Liver (tissue), 3 donors: Measurements from ENCODE around the gene CUL1.

Source experiments
- JUND ChIP-seq, 2 donors: IDR thresholded peaks; 2 replicates each; pipeline ENCODE4 v1.6.1; 2016; ENCODE audit warnings: antibody characterized with exemption in 2 of 2
- NR2F2 ChIP-seq: IDR thresholded peaks from 2 replicates; pipeline ENCODE4 v1.6.1; 2016; ENCODE audit warnings: antibody characterized with exemption
- RAD21 ChIP-seq, 2 donors: IDR thresholded peaks; 2 replicates each; pipeline ENCODE4 v1.6.1; 2016; ENCODE audit warnings: antibody characterized with exemption in 2 of 2, mild to moderate bottlenecking in 2 of 2
- SP1 ChIP-seq: IDR thresholded peaks from 2 replicates; pipeline ENCODE4 v1.6.1; 2018; ENCODE audit warnings: antibody characterized with exemption, mild to moderate bottlenecking
- TAF1 ChIP-seq: conservative IDR thresholded peaks from 2 replicates; pipeline ENCODE4 v1.6.1; 2016; ENCODE audit warnings: antibody characterized with exemption, mild to moderate bottlenecking
- TF ChIP-seq, protein P1 (sequence below): IDR thresholded peaks from 2 replicates; pipeline ENCODE4 v1.6.1; 2016; ENCODE audit warnings: antibody characterized with exemption
- TF ChIP-seq, protein P2 (sequence below): fragments of 150-350 bp; IDR thresholded peaks from 2 replicates; pipeline ENCODE4 v1.5.1; 2017; ENCODE audit warnings: improper control_type of control experiment, low read depth, low read length; ENCODE audit not compliant: missing input control
- TF ChIP-seq, protein P3 (sequence below): IDR thresholded peaks from 2 replicates; pipeline ENCODE4 v1.6.1; 2016; ENCODE audit warnings: antibody characterized with exemption
- TF ChIP-seq, protein P4 (sequence below): IDR thresholded peaks from 2 replicates; pipeline ENCODE4 v1.6.1; 2016; ENCODE audit warnings: antibody characterized with exemption
- donor health status: healthy.
- donor health status: healthy.

DNA sequence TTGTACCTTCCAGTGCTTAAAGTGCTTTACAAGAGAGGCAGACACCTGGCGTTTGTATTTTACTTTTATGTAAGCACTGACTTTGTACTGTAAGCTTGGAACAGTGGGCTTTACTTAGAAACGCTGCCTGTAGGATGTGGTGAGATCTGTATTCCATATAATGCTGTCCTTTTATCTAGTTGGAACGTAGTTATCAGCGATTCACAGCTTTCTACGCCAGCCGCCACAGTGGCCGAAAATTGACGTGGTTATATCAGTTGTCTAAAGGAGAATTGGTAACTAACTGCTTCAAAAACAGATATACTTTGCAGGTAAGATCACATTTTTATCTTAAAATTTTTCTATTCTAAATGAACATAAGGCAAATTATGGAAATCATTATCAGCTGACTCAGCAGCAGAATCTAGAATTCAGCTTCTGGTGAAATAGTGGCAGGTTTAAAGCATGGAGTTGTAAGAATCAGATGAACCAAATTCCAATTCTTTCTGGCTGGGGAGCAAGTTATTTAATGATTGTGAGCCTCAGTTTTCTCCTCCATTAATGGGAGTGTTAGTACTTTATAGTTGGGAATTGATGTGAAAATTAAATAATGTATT lies 91.5 kb downstream of the CUL1 start:
- TF ChIP-seq, protein P1, sequence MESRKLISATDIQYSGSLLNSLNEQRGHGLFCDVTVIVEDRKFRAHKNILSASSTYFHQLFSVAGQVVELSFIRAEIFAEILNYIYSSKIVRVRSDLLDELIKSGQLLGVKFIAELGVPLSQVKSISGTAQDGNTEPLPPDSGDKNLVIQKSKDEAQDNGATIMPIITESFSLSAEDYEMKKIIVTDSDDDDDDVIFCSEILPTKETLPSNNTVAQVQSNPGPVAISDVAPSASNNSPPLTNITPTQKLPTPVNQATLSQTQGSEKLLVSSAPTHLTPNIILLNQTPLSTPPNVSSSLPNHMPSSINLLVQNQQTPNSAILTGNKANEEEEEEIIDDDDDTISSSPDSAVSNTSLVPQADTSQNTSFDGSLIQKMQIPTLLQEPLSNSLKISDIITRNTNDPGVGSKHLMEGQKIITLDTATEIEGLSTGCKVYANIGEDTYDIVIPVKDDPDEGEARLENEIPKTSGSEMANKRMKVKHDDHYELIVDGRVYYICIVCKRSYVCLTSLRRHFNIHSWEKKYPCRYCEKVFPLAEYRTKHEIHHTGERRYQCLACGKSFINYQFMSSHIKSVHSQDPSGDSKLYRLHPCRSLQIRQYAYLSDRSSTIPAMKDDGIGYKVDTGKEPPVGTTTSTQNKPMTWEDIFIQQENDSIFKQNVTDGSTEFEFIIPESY: no peak
- TF ChIP-seq, protein P2, sequence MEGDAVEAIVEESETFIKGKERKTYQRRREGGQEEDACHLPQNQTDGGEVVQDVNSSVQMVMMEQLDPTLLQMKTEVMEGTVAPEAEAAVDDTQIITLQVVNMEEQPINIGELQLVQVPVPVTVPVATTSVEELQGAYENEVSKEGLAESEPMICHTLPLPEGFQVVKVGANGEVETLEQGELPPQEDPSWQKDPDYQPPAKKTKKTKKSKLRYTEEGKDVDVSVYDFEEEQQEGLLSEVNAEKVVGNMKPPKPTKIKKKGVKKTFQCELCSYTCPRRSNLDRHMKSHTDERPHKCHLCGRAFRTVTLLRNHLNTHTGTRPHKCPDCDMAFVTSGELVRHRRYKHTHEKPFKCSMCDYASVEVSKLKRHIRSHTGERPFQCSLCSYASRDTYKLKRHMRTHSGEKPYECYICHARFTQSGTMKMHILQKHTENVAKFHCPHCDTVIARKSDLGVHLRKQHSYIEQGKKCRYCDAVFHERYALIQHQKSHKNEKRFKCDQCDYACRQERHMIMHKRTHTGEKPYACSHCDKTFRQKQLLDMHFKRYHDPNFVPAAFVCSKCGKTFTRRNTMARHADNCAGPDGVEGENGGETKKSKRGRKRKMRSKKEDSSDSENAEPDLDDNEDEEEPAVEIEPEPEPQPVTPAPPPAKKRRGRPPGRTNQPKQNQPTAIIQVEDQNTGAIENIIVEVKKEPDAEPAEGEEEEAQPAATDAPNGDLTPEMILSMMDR: no peak
- TF ChIP-seq, protein P3, sequence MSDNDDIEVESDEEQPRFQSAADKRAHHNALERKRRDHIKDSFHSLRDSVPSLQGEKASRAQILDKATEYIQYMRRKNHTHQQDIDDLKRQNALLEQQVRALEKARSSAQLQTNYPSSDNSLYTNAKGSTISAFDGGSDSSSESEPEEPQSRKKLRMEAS: no peak
- TF ChIP-seq JUND (IDR thresholded peaks at IDR 0.05) (no peak), RAD21 (IDR thresholded peaks at IDR 0.05) (no peak), SP1 (no peak), TAF1 (no peak), NR2F2 (no peak)
- TF ChIP-seq, protein P4, sequence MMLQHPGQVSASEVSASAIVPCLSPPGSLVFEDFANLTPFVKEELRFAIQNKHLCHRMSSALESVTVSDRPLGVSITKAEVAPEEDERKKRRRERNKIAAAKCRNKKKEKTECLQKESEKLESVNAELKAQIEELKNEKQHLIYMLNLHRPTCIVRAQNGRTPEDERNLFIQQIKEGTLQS: no peak
